OCI-LY1 (cell line): ENCODE measurements around the gene FBXL19.

Experiments used
- CTCF ChIP-seq: fragments of 200-600 bp; sonication (generic), shearing (Covaris generic); IDR thresholded peaks from 2 replicates; pipeline ENCODE4 v1.5.1; 2017; ENCODE audit warnings: mild to moderate bottlenecking, antibody characterized with exemption, low read length, moderate library complexity, mixed read lengths
- EZH2 ChIP-seq: fragments of 200-600 bp; sonication (generic), shearing (Covaris generic); IDR thresholded peaks from 2 replicates; pipeline ENCODE4 v1.8.0; 2017; ENCODE audit warnings: borderline replicate concordance, mixed run types, mild to moderate bottlenecking, antibody characterized with exemption, low read length, moderate library complexity, mixed read lengths

- TF ChIP-seq CTCF (no peak), EZH2 (no peak)
These were observed 922 bp downstream of the FBXL19 start for GRCh38 chr16:30924076-30924912.
